ENCODE results near the gene NEK9. TPM values are rescaled to one million over a fixed set of nuclear protein-coding genes. Genes with fewer than 3 reads are reported as not detected.

The NEK9 gene
- total and polyA plus RNA-seq, 10 of the 15 experiments (the other 5 are each of a cell fraction or from before 2014, with no cell fraction given), result 6.0 to 78.8 (median 44.7) TPM

DNA sequence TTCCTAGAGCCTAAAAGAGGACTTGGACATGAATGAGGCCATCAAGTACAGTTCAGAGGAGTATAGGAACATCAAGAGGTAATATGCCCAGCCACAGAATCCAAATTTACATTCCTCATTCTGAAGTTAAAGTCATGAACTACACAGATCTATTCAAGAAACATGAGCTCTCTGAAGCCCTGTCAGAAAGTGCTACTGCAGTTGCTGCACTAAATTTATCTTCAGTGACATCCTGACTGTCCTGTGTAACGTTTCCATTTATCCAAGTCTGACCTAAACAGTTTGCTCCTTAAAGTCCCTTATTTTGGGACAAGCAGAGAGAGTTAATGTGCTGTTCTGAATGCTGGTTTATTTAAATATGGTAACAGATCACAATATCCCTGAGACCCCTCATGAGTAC is 28.2 kb downstream of the NEK9 start:
- no TSS peak for BruUV-seq (replicated peaks)
- peaks cover 0 to 10% of the 10 kb centered on the region in 2 experiments; a peak in 3 of 4 replicates for H3K36me3 ChIP-seq (ENCODE audit: control insufficient read depth in 2 of 2, insufficient read depth in 2 of 2, low read length in 1 of 2)
- ChIA-PET POLR2A (no interaction called here), CTCF (interaction anchor here (1.9 kb wide), 1 partner anchor 10 kb away, joined by 6 read pairs; no protein-coding TSS in a partner anchor), RAD21 (ENCODE audit: unreplicated experiment) (no interaction called here), SMC1A (ENCODE audit: uncharacterized antibody, unreplicated experiment) (interaction anchor here (1.0 kb wide), 1 partner anchor 155 kb away, joined by 4 read pairs; no protein-coding TSS in a partner anchor)
- H3K9me3 ChIP-seq (replicated peaks; ENCODE audit: control insufficient read depth, insufficient read depth, low read length), result no peaks in the 10 kb centered on the region
- no peak overlapping the region for H2AFZ ChIP-seq (ENCODE audit: control insufficient read depth, low read depth, low read length)
- H3K4me3 ChIP-seq, result no peak overlapping the region
- DNase-seq (ENCODE audit: low read depth, low spot score) (no peak), FAIRE-seq (no peak), ATAC-seq (no peak)
- H3K9ac ChIP-seq (ENCODE audit: control insufficient read depth, insufficient read depth, low read length), result no peak overlapping the region
- no peaks in the 10 kb centered on the region for H3K27me3 ChIP-seq (replicated peaks in 1 of 2; ENCODE audit: control insufficient read depth in 2 of 2, insufficient read depth in 2 of 2, low read length in 1 of 2)
- intact Hi-C loops (cut with micrococcal nuclease; ENCODE audit: unreplicated experiment), result no loop called here
- TF ChIP-seq, protein P1, sequence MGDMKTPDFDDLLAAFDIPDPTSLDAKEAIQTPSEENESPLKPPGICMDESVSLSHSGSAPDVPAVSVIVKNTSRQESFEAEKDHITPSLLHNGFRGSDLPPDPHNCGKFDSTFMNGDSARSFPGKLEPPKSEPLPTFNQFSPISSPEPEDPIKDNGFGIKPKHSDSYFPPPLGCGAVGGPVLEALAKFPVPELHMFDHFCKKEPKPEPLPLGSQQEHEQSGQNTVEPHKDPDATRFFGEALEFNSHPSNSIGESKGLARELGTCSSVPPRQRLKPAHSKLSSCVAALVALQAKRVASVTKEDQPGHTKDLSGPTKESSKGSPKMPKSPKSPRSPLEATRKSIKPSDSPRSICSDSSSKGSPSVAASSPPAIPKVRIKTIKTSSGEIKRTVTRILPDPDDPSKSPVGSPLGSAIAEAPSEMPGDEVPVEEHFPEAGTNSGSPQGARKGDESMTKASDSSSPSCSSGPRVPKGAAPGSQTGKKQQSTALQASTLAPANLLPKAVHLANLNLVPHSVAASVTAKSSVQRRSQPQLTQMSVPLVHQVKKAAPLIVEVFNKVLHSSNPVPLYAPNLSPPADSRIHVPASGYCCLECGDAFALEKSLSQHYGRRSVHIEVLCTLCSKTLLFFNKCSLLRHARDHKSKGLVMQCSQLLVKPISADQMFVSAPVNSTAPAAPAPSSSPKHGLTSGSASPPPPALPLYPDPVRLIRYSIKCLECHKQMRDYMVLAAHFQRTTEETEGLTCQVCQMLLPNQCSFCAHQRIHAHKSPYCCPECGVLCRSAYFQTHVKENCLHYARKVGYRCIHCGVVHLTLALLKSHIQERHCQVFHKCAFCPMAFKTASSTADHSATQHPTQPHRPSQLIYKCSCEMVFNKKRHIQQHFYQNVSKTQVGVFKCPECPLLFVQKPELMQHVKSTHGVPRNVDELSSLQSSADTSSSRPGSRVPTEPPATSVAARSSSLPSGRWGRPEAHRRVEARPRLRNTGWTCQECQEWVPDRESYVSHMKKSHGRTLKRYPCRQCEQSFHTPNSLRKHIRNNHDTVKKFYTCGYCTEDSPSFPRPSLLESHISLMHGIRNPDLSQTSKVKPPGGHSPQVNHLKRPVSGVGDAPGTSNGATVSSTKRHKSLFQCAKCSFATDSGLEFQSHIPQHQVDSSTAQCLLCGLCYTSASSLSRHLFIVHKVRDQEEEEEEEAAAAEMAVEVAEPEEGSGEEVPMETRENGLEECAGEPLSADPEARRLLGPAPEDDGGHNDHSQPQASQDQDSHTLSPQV (IDR thresholded peaks at IDR 0.05), result no peak
- TF ChIP-seq CTCF (IDR thresholded peaks at IDR 0.05 in 2 of 3, conservative IDR thresholded peaks at IDR 0.05 in 1 of 3; ENCODE audit: control insufficient read depth in 2 of 3, extremely low read depth in 1 of 3, insufficient read depth in 1 of 3, low read depth in 3 of 3, low read length in 3 of 3) (no peak), E4F1 (IDR thresholded peaks at IDR 0.05; ENCODE audit: borderline replicate concordance, partially characterized antibody) (no peak), BMI1 (IDR thresholded peaks at IDR 0.05; ENCODE audit: borderline replicate concordance) (no peak), IRF3 (IDR thresholded peaks at IDR 0.05) (no peak), ZBTB40 (IDR thresholded peaks at IDR 0.05; ENCODE audit: borderline replicate concordance) (no peak)
- no peaks in the 10 kb centered on the region for H3K4me1 ChIP-seq (ENCODE audit: control insufficient read depth, insufficient read depth, low read length)
- H3K4me2 ChIP-seq (ENCODE audit: control insufficient read depth, insufficient read depth), result no peak overlapping the region
- in situ Hi-C loops (cut with MboI), result no loop called here
- no peaks in the 10 kb centered on the region; the same call in 1 of the 2 replicates for H4K20me1 ChIP-seq (ENCODE audit: control insufficient read depth, insufficient read depth)
- whole genome bisulfite sequencing (ENCODE audit: insufficient coverage, insufficient replicate concordance, low lambda C conversion rate, missing lambda C conversion rate), result 100% methylated on average over 1 of the region's 1 CpG
- no peaks in the 10 kb centered on the region for H3K79me2 ChIP-seq (ENCODE audit: control insufficient read depth, insufficient read depth, low read length)
- no peak overlapping the region for H3K27ac ChIP-seq (ENCODE audit: control insufficient read depth, insufficient read depth)
